GM18867 (cell line): ENCODE results near the gene ABLIM3.
"Not testable (repeated sequence)": the region's sequence is repeated elsewhere in the genome, so short reads cannot be mapped to it uniquely, and the experiment has no call there.

ENCODE experiments used
- ATAC-seq: cut with Tn5 transposase; IDR thresholded peaks from one replicate; pipeline ENCODE4 v1.9.1; 2021; ENCODE audit warnings: mild to moderate bottlenecking, moderate library complexity; ENCODE audit not compliant: unreplicated experiment

Gene ABLIM3

GRCh38 chr5:149185067-149185466, 43.8 kb downstream of the ABLIM3 start:
- no peak for ATAC-seq

GRCh38 chr5:149186506-149186905, 45.2 kb downstream of the ABLIM3 start:
- no peak for ATAC-seq

- not testable (repeated sequence) for ATAC-seq
Measured at GRCh38 chr5:149187617-149188016, 46.3 kb downstream of the ABLIM3 start.

- ATAC-seq: no peak
Measured at GRCh38 chr5:149188383-149188782, 47.1 kb downstream of the ABLIM3 start.

GRCh38 chr5:149195337-149195887, 54.1 kb downstream of the ABLIM3 start:
- ATAC-seq: no peak

GRCh38 chr5:149195962-149196361, 54.7 kb downstream of the ABLIM3 start:
- no peak for ATAC-seq

GRCh38 chr5:149198148-149198547, 56.9 kb downstream of the ABLIM3 start:
- no peak for ATAC-seq

- ATAC-seq: no peak
Measured at GRCh38 chr5:149200355-149200754, 59.1 kb downstream of the ABLIM3 start.

- no peak for ATAC-seq
Measured at GRCh38 chr5:149201121-149201637, 59.9 kb downstream of the ABLIM3 start.

- no peak for ATAC-seq
Measured at GRCh38 chr5:149202910-149203451, 61.7 kb downstream of the ABLIM3 start.

- no peak for ATAC-seq
Measured at GRCh38 chr5:149203921-149204441, 62.7 kb downstream of the ABLIM3 start.

GRCh38 chr5:149205625-149206523, 64.6 kb downstream of the ABLIM3 start:
- no peak for ATAC-seq

GRCh38 chr5:149206524-149207141, 65.3 kb downstream of the ABLIM3 start:
- ATAC-seq: no peak

- no peak for ATAC-seq
Measured at GRCh38 chr5:149207831-149208230, 66.5 kb downstream of the ABLIM3 start.

- no peak for ATAC-seq
Measured at GRCh38 chr5:149210225-149210624, 68.9 kb downstream of the ABLIM3 start.

- ATAC-seq: no peak
Measured at GRCh38 chr5:149210968-149211490, 69.7 kb downstream of the ABLIM3 start.

GRCh38 chr5:149211566-149211965, 70.3 kb downstream of the ABLIM3 start:
- no peak for ATAC-seq

GRCh38 chr5:149212198-149212951, 71.1 kb downstream of the ABLIM3 start:
- no peak for ATAC-seq

- ATAC-seq: no peak
Measured at GRCh38 chr5:149213264-149213880, 72.1 kb downstream of the ABLIM3 start.
